GM19043 (cell line): ENCODE results near the gene IL17RB.

Experiments used
- ATAC-seq: cut with Tn5 transposase; IDR thresholded peaks from one replicate; pipeline ENCODE4 v1.9.1; 2021; ENCODE audit warnings: low read depth; ENCODE audit not compliant: unreplicated experiment

IL17RB gene

DNA sequence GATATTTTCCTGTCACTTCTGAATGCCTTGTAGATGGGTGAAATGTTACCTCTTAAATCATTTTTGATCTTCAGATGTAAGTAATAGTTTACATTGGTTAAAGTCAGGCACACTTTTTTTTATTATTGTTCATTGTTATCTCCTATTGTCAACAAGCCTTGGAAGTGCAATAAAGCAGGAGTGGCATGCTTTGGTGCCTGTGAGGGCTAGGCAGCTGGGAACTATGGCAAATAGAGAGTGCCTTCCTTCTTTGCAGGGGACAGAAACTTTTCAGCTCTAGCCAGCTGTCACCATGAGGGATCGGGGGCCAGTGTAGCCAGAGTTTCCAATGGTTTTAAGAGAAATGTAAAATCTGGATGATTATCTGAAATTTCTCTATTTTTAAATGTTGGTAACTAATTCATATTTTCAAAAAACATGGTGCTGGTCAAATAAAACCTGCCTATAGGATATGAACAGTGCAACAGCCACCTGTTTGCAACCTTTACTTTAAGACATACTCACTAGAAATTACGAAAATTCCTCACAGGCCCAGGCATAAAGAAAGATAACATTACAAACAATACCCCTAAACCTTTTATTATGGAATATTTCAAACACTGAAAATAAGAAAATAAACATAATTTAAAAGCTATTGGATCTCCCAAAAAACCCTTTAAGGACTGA is 54.4 kb downstream of the IL17RB start:
- no peak for ATAC-seq

DNA sequence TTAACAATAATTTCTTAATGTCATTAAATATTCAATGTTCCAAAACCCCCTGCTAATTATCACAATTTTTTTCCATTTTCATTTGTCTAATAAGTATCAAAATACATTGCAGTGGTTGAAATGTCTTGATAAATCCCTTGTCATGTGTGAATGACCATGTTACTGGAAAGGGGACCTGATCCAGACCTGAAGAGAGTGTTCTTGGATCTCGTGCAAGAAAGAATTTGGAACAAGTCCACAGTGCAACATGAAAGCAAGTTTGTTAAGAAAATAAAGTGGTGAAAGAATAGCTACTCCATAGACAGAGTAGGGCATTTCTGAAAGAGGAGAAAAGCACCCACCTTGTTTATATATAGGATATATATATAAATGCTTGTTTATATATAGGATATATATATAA is 55.7 kb downstream of the IL17RB start:
- no peak for ATAC-seq

DNA sequence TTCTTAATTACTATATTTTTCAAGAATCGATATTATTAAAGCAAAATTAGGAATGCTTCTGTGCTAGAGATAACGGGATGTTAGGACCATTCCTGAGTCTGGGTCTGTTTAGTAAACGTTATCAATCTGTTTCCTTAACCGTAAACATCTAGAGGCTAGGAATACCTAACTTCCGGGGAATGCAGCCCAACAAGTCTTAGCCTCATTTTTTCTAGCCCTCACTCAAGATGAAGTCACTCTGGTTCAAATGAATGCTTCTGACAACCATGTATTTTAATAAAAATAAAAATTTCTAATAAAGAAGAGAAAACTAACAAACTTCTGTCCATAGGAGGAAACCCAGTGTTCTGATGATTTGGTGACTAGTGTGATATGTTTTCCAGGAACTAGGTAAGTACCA is 56.3 kb downstream of the IL17RB start:
- no peak for ATAC-seq

DNA sequence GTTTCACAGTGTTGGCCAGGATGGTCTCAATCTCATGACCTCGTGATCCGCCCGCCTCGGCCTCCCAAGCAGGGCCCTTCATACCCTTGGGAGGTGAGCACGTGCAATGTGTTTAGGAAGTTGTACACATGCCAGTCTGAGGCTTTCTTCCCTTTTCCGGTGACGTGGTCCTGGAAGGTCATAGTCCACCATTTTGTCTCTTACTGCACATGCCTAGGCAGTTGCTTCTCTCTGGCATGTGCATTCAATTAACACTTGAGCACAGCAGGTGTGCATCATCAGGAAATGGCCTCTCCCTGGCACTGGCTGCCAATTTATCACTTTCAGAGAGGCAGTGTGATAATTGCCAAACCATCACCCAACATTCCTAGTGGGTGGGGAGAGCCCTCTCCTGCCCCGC is 67.0 kb downstream of the IL17RB start:
- no peak for ATAC-seq
